Neural cell (in vitro differentiated cells): ENCODE data around the gene ATOH8. TPM values are rescaled to one million over a fixed set of nuclear protein-coding genes. Genes with fewer than 3 reads are reported as not detected.

Source experiments
- H2AFZ ChIP-seq: fragments of 200-600, 300-800 bp; sonication (generic), shearing (Covaris generic); 2 replicates; pipeline ENCODE4 v1.6.0; 2014; ENCODE audit warnings: low read depth, mild to moderate bottlenecking, antibody characterized with exemption, low read length, moderate library complexity
- H3F3A ChIP-seq: fragments of 200-600 bp; shearing (Covaris generic); 2 replicates; pipeline ENCODE4 v1.6.1; 2016; ENCODE audit warnings: mild to moderate bottlenecking, moderate library complexity, mixed read lengths, antibody characterized with exemption, low read length; ENCODE audit not compliant: insufficient read depth, poor library complexity, severe bottlenecking
- H3K27ac ChIP-seq: fragments of 200-600, 300-800 bp; sonication (generic), shearing (Covaris generic); 2 replicates; pipeline ENCODE4 v1.5.1; 2014; ENCODE audit warnings: mild to moderate bottlenecking, low read length, moderate library complexity
- H3K27me3 ChIP-seq: fragments of 300-800, 200-600 bp; sonication (generic), shearing (Covaris generic); 2 replicates; pipeline ENCODE4 v1.6.0; 2014; ENCODE audit warnings: mild to moderate bottlenecking, low read depth, low read length, moderate library complexity; ENCODE audit not compliant: insufficient read depth
- H3K36me3 ChIP-seq: fragments of 300-800, 200-600 bp; sonication (generic), shearing (Covaris generic); 2 replicates; pipeline ENCODE4 v1.5.1; 2014; ENCODE audit warnings: mild to moderate bottlenecking, antibody characterized with exemption, low read length, moderate library complexity; ENCODE audit not compliant: insufficient read depth
- H3K4me2 ChIP-seq: fragments of 300-800, 200-600 bp; sonication (generic), shearing (Covaris generic); 2 replicates; pipeline ENCODE4 v1.6.0; 2014; ENCODE audit warnings: mild to moderate bottlenecking, low read length
- H3K4me3 ChIP-seq: fragments of 300-800, 200-600 bp; sonication (generic), shearing (Covaris generic); 2 replicates; pipeline ENCODE4 v1.5.1; 2014; ENCODE audit warnings: mild to moderate bottlenecking, low read length, moderate library complexity
- H3K79me2 ChIP-seq: fragments of 200-600 bp; shearing (Covaris generic); replicated peaks from 2 replicates; pipeline ENCODE4 v1.6.0; 2014; ENCODE audit warnings: mild to moderate bottlenecking, low read length, moderate library complexity; ENCODE audit not compliant: insufficient read depth
- H3K9ac ChIP-seq: fragments of 300-800, 200-600 bp; sonication (generic), shearing (Covaris generic); 2 replicates; pipeline ENCODE4 v1.6.1; 2016; ENCODE audit warnings: mild to moderate bottlenecking, low read length, mixed read lengths
- H3K9me2 ChIP-seq: fragments of 200-600 bp; shearing (Covaris generic); 2 replicates; pipeline ENCODE4 v1.6.1; 2016; ENCODE audit warnings: mild to moderate bottlenecking, low read length, mixed read lengths; ENCODE audit not compliant: insufficient read depth
- H3K9me3 ChIP-seq: fragments of 200-600, 300-800 bp; sonication (generic), shearing (Covaris generic); 2 replicates; pipeline ENCODE4 v1.6.1; 2016; ENCODE audit warnings: mild to moderate bottlenecking, mixed run types, low read length, moderate library complexity, mixed read lengths
- H4K20me1 ChIP-seq: fragments of 200-600 bp; shearing (Covaris generic); 2 replicates; pipeline ENCODE4 v1.6.1; 2016; ENCODE audit warnings: mild to moderate bottlenecking, mixed run types; ENCODE audit not compliant: insufficient read depth
- EP300 ChIP-seq: fragments of 450-650 bp; conservative IDR thresholded peaks from 2 replicates; pipeline ENCODE4 v1.6.1; 2014; ENCODE audit warnings: antibody characterized with exemption, mild to moderate bottlenecking, moderate library complexity; ENCODE audit not compliant: poor library complexity, severe bottlenecking
- EZH2 ChIP-seq: fragments of 200-600, 300-800 bp; shearing (Covaris generic), sonication (generic); IDR thresholded peaks from 2 replicates; pipeline ENCODE4 v1.6.1; 2014; ENCODE audit warnings: antibody characterized with exemption, low read length, borderline replicate concordance, mild to moderate bottlenecking; ENCODE audit not compliant: insufficient read depth, poor library complexity, severe bottlenecking
- MXI1 ChIP-seq: fragments of 450-650 bp; conservative IDR thresholded peaks from 2 replicates; pipeline ENCODE4 v1.6.1; 2014; ENCODE audit warnings: antibody characterized with exemption, mild to moderate bottlenecking; ENCODE audit not compliant: poor library complexity, severe bottlenecking
- POLR2AphosphoS5 ChIP-seq: IDR thresholded peaks from 2 replicates; pipeline ENCODE4 v1.6.1; 2012
- RAD21 ChIP-seq: fragments of 450-650 bp; conservative IDR thresholded peaks from 2 replicates; pipeline ENCODE4 v1.6.1; 2014; ENCODE audit warnings: antibody characterized with exemption, mild to moderate bottlenecking, moderate library complexity
- REST ChIP-seq: IDR thresholded peaks from 2 replicates; pipeline ENCODE4 v1.6.1; 2012; ENCODE audit warnings: borderline replicate concordance
- SMC3 ChIP-seq: fragments of 450-650 bp; conservative IDR thresholded peaks from 2 replicates; pipeline ENCODE4 v1.6.1; 2014; ENCODE audit warnings: antibody characterized with exemption, mild to moderate bottlenecking, moderate library complexity; ENCODE audit not compliant: poor library complexity
- TAF1 ChIP-seq: IDR thresholded peaks from 2 replicates; pipeline ENCODE4 v1.6.1; 2012; ENCODE audit warnings: low read depth
- polyA plus RNA-seq: library from polyadenylated mRNA; depleted of rRNA; stranded (reverse); fragments of >200 nt; gene quantifications from 2 replicates; pipeline ENCODE4 v1.2.3, GENCODE V29; 2014
- TF ChIP-seq, protein P1 (sequence below): fragments of 450-650 bp; IDR thresholded peaks from 2 replicates; pipeline ENCODE4 v1.5.1; 2014; ENCODE audit warnings: antibody characterized with exemption, mild to moderate bottlenecking, moderate library complexity; ENCODE audit not compliant: poor library complexity, severe bottlenecking

Gene ATOH8
- polyA plus RNA-seq, 1 donor from 2014 or later, result 1.6 TPM

- no peaks in the 10 kb centered on the region for H3K9me3 ChIP-seq
- TF ChIP-seq TAF1 (no peak), RAD21 (no peak)
- H3K4me2 ChIP-seq, result no peak overlapping the region
- H3K4me3 ChIP-seq, result no peak overlapping the region
- H2AFZ ChIP-seq, result no peak overlapping the region
- no peaks in the 10 kb centered on the region for H4K20me1 ChIP-seq
- H3K27me3 ChIP-seq, result no peaks in the 10 kb centered on the region
- no peak overlapping the region for H3K27ac ChIP-seq
- H3K36me3 ChIP-seq, result no peaks in the 10 kb centered on the region
- no peaks in the 10 kb centered on the region for H3F3A ChIP-seq
- no peak overlapping the region for H3K9ac ChIP-seq
- H3K9me2 ChIP-seq, result no peaks in the 10 kb centered on the region
- no peaks in the 10 kb centered on the region for H3K79me2 ChIP-seq
Observed at GRCh38 chr2:85777441-85777861, 23.7 kb downstream of the ATOH8 start.

DNA sequence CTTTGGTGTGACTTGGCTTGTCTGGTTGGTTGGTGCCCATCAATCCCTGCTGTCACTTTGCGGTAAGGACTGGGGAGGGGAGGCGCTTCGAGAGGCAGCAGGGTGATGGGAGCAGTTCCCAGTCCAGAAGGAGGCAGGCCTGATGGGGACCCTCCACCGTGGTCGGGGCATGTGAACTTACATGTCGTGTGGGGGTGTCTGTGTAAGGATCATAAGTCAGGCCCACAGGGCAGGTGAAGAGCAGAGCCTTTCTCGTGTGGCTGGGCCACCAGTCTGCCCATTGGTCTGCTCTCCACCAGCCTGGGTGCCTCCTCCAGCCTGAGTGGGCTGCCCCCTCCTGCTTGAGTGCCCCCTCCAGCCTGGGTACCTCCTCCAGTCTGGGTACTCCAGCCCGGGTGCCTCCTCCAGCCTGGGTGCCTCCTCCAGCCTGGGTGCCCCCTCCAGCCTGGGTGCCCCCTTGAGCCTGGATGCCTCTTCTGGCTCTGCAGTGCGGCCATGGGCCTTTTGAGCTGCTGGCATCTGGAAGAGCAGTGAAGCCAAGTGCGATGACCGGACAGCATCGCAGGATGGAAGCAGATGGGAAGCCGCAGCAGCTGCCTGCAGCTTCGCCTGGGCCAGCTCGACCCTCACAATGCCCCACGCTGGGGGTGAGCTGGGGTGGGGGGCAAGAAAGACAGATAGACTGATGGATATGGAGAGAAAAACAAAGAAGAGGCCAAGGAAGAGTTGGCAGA is 25.0 kb downstream of the ATOH8 start:
- H3K9ac ChIP-seq, result no peak overlapping the region
- no peaks in the 10 kb centered on the region for H3K79me2 ChIP-seq

More for the DNA sequence above, 25.0 kb downstream of the ATOH8 start:
- no peak overlapping the region for H2AFZ ChIP-seq
- H3K4me2 ChIP-seq, result no peak overlapping the region
- no peaks in the 10 kb centered on the region for H4K20me1 ChIP-seq
- no peaks in the 10 kb centered on the region for H3F3A ChIP-seq
- no peak overlapping the region for H3K4me3 ChIP-seq
- H3K36me3 ChIP-seq, result no peaks in the 10 kb centered on the region
- H3K27ac ChIP-seq, result no peak overlapping the region
- no peaks in the 10 kb centered on the region for H3K9me2 ChIP-seq
- H3K9me3 ChIP-seq, result no peaks in the 10 kb centered on the region
- TF ChIP-seq TAF1 (no peak), POLR2AphosphoS5 (no peak), EZH2 (no peak), RAD21 (no peak), MXI1 (no peak), EP300 (no peak), SMC3 (no peak), REST (no peak)
- TF ChIP-seq, protein P1, sequence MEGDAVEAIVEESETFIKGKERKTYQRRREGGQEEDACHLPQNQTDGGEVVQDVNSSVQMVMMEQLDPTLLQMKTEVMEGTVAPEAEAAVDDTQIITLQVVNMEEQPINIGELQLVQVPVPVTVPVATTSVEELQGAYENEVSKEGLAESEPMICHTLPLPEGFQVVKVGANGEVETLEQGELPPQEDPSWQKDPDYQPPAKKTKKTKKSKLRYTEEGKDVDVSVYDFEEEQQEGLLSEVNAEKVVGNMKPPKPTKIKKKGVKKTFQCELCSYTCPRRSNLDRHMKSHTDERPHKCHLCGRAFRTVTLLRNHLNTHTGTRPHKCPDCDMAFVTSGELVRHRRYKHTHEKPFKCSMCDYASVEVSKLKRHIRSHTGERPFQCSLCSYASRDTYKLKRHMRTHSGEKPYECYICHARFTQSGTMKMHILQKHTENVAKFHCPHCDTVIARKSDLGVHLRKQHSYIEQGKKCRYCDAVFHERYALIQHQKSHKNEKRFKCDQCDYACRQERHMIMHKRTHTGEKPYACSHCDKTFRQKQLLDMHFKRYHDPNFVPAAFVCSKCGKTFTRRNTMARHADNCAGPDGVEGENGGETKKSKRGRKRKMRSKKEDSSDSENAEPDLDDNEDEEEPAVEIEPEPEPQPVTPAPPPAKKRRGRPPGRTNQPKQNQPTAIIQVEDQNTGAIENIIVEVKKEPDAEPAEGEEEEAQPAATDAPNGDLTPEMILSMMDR, result no peak
- no peaks in the 10 kb centered on the region for H3K27me3 ChIP-seq
